K562 (cell line): Measurements from ENCODE around the gene TFRC. TPM values are rescaled to one million over a fixed set of nuclear protein-coding genes. Genes with fewer than 3 reads are reported as not detected.

Experiments used
- BHLHE40 ChIP-seq: IDR thresholded peaks from 2 replicates; pipeline ENCODE4 v1.6.1; 2011; ENCODE audit warnings: low read length, improper control_type of control experiment
- DMBX1 ChIP-seq: fragments of 250-450 bp; sonication (Bioruptor Pico); IDR thresholded peaks from 2 replicates; pipeline ENCODE4 v1.8.0; 2022; ENCODE audit warnings: inconsistent platforms, mild to moderate bottlenecking, moderate library complexity, borderline replicate concordance
- ETV5 ChIP-seq: sonication (generic); formaldehyde crosslinking; IDR thresholded peaks from 2 replicates; pipeline ENCODE4 v1.4.0; 2020; ENCODE audit warnings: low read depth, mild to moderate bottlenecking, missing genetic modification reagents
- FOXA1 ChIP-seq: fragments of 450-650 bp; IDR thresholded peaks from 2 replicates; pipeline ENCODE4 v1.6.1; 2016; ENCODE audit warnings: mild to moderate bottlenecking, borderline replicate concordance
- HDGF ChIP-seq: fragments of 450-650 bp; IDR thresholded peaks from 2 replicates; pipeline ENCODE4 v1.6.1; 2016
- HNRNPLL ChIP-seq: fragments of 200-400 bp; formaldehyde crosslinking; IDR thresholded peaks from 2 replicates; pipeline ENCODE4 v1.6.1; 2017; ENCODE audit warnings: low read length, low read depth, mild to moderate bottlenecking; ENCODE audit not compliant: poor library complexity, severe bottlenecking
- KLF6 ChIP-seq: fragments of 250-450 bp; sonication (Bioruptor Pico); IDR thresholded peaks from 2 replicates; pipeline ENCODE4 v1.4.0; 2020; ENCODE audit warnings: mild to moderate bottlenecking, moderate library complexity, borderline replicate concordance
- LCOR ChIP-seq: sonication (generic); formaldehyde crosslinking; IDR thresholded peaks from 2 replicates; pipeline ENCODE4 v1.8.0; 2022; ENCODE audit warnings: mild to moderate bottlenecking, missing genetic modification reagents
- MBD2 ChIP-seq: sonication (generic); IDR thresholded peaks from 2 replicates; pipeline ENCODE4 v1.6.1; 2016; ENCODE audit warnings: low read depth, borderline replicate concordance
- MCM5 ChIP-seq: fragments of 450-650 bp; IDR thresholded peaks from 2 replicates; pipeline ENCODE4 v1.6.1; 2016; ENCODE audit warnings: low read depth
- NCOA1 ChIP-seq: fragments of 450-650 bp; IDR thresholded peaks from 2 replicates; pipeline ENCODE4 v1.6.1; 2016; ENCODE audit warnings: low read depth
- NCOR1 ChIP-seq: fragments of 450-650 bp; IDR thresholded peaks from 2 replicates; pipeline ENCODE4 v1.6.1; 2016; ENCODE audit warnings: mild to moderate bottlenecking, moderate library complexity
- NFRKB ChIP-seq: fragments of 450-650 bp; IDR thresholded peaks from 2 replicates; pipeline ENCODE4 v1.6.1; 2016; ENCODE audit warnings: low read depth
- NONO ChIP-seq, 2 experiments: fragments of 200-400 bp in 1 of 2; fragments of 450-650 bp in 1 of 2; formaldehyde crosslinking in 1 of 2; IDR thresholded peaks; 2 replicates each; pipeline ENCODE4 v1.6.1; 2017; ENCODE audit warnings: low read depth in 2 of 2, mild to moderate bottlenecking in 2 of 2, moderate library complexity in 2 of 2, low read length in 1 of 2
- SIN3B ChIP-seq: fragments of 450-650 bp; IDR thresholded peaks from 2 replicates; pipeline ENCODE4 v1.6.1; 2017; ENCODE audit warnings: low read depth, mild to moderate bottlenecking, moderate library complexity
- SP2 ChIP-seq: IDR thresholded peaks from 2 replicates; pipeline ENCODE4 v1.6.1; 2011; ENCODE audit warnings: mild to moderate bottlenecking, low read depth, low read length, moderate library complexity; ENCODE audit not compliant: poor library complexity, severe bottlenecking; ENCODE audit errors: extremely low read depth
- SRSF9 ChIP-seq: fragments of 200-400 bp; formaldehyde crosslinking; IDR thresholded peaks from 2 replicates; pipeline ENCODE4 v1.6.1; 2017; ENCODE audit warnings: low read depth, low read length, borderline replicate concordance
- USF1 ChIP-seq: sonication (generic); formaldehyde crosslinking; IDR thresholded peaks from 2 replicates; pipeline ENCODE4 v1.9.0; 2022; ENCODE audit warnings: mild to moderate bottlenecking, missing genetic modification reagents
- XRCC3 ChIP-seq: fragments of 450-650 bp; IDR thresholded peaks from 2 replicates; pipeline ENCODE4 v1.6.1; 2017; ENCODE audit warnings: mild to moderate bottlenecking, moderate library complexity
- ZKSCAN8 ChIP-seq: fragments of 200-800 bp; sonication (Bioruptor generic); IDR thresholded peaks from 2 replicates; pipeline ENCODE4 v1.6.1; 2016; ENCODE audit warnings: missing genetic modification characterization, missing compliant biosample characterization
- polyA plus RNA-seq, 8 experiments: library from polyadenylated mRNA; depleted of rRNA in 4 of 8; stranded (reverse) in 5 of 8; unstranded in 3 of 8; fragments of >200 nt; fragmentation: Nextera tagmentation in 2 of 8; fragmentation: Illumina TruSeq in 1 of 8; extraction: Ambion mirVana in 2 of 8; extraction: Trizol in 1 of 8; gene quantifications; 2 replicates each; pipeline versions ENCODE4 v1.2.1 to v1.2.3, GENCODE V29; 2011 to 2014; ENCODE audit warnings: inconsistent platforms in 1 of 8, missing spikeins in 1 of 8
- total RNA-seq, 7 experiments: library from RNA; depleted of rRNA in 6 of 7; stranded (reverse); fragments of >200 nt in 6 of 7; fragmentation: Illumina TruSeq in 2 of 7; extraction: Trizol in 2 of 7; gene quantifications; 2 replicates each; pipeline versions ENCODE4 v1.2.1 to v1.2.3, GENCODE V29; 2011 to 2021; ENCODE audit warnings: low replicate concordance in 1 of 7
- TF ChIP-seq, protein P1 (sequence below): fragments of 450-650 bp; formaldehyde crosslinking; IDR thresholded peaks from 2 replicates; pipeline ENCODE4 v1.4.0; 2020; ENCODE audit warnings: mild to moderate bottlenecking
- TF ChIP-seq, protein P2 (sequence below): sonication (generic); formaldehyde crosslinking; IDR thresholded peaks from 2 replicates; pipeline ENCODE4 v1.8.0; 2023; ENCODE audit warnings: mild to moderate bottlenecking, missing genetic modification reagents
- TF ChIP-seq, protein P3 (sequence below): fragments of 450-650 bp; formaldehyde crosslinking; IDR thresholded peaks from 2 replicates; pipeline ENCODE4 v1.4.0; 2022; ENCODE audit warnings: mild to moderate bottlenecking, moderate library complexity

TFRC gene
- total and polyA plus RNA-seq, 9 of the 15 experiments (the other 6 are each of a cell fraction or from before 2014, with no cell fraction given) = 149 to 679 (median 332) TPM

DNA sequence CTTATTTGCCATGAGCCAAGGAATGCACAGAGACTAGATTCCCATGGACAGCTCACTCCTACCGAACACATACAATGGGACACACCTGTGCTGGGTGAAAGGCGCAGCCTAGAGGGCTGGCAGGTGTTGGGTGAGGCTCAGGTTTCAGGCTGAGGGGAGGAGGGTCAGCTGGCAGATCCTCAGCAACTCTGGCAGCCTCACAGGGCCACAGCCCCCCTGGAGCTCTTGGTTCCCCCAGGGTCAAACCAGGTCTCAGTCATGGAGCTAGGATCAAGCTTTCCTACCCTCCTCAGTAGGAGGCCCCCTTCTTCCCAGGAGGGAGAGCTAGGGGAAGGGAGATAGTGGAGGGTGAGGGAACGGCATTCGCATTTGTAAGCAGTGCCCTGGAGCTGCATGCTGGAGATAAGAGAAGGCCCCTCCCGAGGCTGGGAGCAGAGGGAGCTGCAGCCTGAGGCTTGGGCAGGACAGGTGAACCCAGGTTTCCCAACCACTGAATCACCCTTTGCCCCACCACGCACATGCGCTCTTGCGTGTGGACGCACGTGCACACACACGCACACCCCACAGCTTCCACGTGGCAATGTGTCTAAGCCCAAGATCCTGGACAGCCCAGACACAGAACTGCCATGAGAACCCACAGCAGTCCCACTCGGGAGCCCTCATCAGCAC lies 26.3 kb upstream of the TFRC start (continued):
- no peak for TF ChIP-seq HNRNPLL
- TF ChIP-seq BHLHE40 = peak; percentile 96
- no peak for TF ChIP-seq KLF6 (CRISPR knock-in tag)
- TF ChIP-seq HDGF = no peak
- no peak for TF ChIP-seq FOXA1
- TF ChIP-seq, protein P1, sequence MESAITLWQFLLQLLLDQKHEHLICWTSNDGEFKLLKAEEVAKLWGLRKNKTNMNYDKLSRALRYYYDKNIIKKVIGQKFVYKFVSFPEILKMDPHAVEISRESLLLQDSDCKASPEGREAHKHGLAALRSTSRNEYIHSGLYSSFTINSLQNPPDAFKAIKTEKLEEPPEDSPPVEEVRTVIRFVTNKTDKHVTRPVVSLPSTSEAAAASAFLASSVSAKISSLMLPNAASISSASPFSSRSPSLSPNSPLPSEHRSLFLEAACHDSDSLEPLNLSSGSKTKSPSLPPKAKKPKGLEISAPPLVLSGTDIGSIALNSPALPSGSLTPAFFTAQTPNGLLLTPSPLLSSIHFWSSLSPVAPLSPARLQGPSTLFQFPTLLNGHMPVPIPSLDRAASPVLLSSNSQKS (CRISPR knock-in tag) = no peak
- TF ChIP-seq LCOR (CRISPR knock-in tag) = peak; percentile 37; the same call in 1 of the 2 replicates
- peak; percentile 69; the same call in 1 of the 2 replicates for TF ChIP-seq MBD2
- TF ChIP-seq NONO (IDR thresholded peaks at IDR 0.05; ENCODE audit: low read depth in 2 of 2, low read length in 1 of 2) = peak in 1 of 2 experiments; percentile 77; a peak in 1 of 4 replicates
- TF ChIP-seq, protein P2, sequence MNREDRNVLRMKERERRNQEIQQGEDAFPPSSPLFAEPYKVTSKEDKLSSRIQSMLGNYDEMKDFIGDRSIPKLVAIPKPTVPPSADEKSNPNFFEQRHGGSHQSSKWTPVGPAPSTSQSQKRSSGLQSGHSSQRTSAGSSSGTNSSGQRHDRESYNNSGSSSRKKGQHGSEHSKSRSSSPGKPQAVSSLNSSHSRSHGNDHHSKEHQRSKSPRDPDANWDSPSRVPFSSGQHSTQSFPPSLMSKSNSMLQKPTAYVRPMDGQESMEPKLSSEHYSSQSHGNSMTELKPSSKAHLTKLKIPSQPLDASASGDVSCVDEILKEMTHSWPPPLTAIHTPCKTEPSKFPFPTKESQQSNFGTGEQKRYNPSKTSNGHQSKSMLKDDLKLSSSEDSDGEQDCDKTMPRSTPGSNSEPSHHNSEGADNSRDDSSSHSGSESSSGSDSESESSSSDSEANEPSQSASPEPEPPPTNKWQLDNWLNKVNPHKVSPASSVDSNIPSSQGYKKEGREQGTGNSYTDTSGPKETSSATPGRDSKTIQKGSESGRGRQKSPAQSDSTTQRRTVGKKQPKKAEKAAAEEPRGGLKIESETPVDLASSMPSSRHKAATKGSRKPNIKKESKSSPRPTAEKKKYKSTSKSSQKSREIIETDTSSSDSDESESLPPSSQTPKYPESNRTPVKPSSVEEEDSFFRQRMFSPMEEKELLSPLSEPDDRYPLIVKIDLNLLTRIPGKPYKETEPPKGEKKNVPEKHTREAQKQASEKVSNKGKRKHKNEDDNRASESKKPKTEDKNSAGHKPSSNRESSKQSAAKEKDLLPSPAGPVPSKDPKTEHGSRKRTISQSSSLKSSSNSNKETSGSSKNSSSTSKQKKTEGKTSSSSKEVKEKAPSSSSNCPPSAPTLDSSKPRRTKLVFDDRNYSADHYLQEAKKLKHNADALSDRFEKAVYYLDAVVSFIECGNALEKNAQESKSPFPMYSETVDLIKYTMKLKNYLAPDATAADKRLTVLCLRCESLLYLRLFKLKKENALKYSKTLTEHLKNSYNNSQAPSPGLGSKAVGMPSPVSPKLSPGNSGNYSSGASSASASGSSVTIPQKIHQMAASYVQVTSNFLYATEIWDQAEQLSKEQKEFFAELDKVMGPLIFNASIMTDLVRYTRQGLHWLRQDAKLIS (CRISPR knock-in tag) = no peak
- 0 out of 2 replicates have a peak, but pooled peaks have one; percentile 26 for TF ChIP-seq SIN3B
- no peak for TF ChIP-seq SP2
- no peak for TF ChIP-seq MCM5
- TF ChIP-seq XRCC3 = no peak
- no peak for TF ChIP-seq SRSF9
- peak; percentile 95 for TF ChIP-seq NCOR1
- peak; percentile 87; the same call in 1 of the 2 replicates for TF ChIP-seq NCOA1
- peak; percentile 42; the same call in 1 of the 2 replicates for TF ChIP-seq NFRKB
- TF ChIP-seq USF1 = peak; percentile 39; the same call in 1 of the 2 replicates
- no peak for TF ChIP-seq ZKSCAN8 (CRISPR knock-in tag)
- peak; percentile 94 for TF ChIP-seq DMBX1
- TF ChIP-seq, protein P3, sequence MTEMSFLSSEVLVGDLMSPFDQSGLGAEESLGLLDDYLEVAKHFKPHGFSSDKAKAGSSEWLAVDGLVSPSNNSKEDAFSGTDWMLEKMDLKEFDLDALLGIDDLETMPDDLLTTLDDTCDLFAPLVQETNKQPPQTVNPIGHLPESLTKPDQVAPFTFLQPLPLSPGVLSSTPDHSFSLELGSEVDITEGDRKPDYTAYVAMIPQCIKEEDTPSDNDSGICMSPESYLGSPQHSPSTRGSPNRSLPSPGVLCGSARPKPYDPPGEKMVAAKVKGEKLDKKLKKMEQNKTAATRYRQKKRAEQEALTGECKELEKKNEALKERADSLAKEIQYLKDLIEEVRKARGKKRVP = peak; percentile 57; the same call in 1 of the 2 replicates
- TF ChIP-seq ETV5 (CRISPR knock-in tag) = no peak; the same call in 1 of the 2 replicates
